NOMO-1 (cell line): ENCODE measurements around the gene NFKBIA.
"Not testable (repeated sequence)": the region's sequence is repeated elsewhere in the genome, so short reads cannot be mapped to it uniquely, and the experiment has no call there.

Experiments used
- DNase-seq, 2 experiments: peaks; one replicate each; lab custom pipeline; 2025; ENCODE audit not compliant: unreplicated experiment in 2 of 2; lab: John Stamatoyannopoulos, UW

Gene NFKBIA

DNA sequence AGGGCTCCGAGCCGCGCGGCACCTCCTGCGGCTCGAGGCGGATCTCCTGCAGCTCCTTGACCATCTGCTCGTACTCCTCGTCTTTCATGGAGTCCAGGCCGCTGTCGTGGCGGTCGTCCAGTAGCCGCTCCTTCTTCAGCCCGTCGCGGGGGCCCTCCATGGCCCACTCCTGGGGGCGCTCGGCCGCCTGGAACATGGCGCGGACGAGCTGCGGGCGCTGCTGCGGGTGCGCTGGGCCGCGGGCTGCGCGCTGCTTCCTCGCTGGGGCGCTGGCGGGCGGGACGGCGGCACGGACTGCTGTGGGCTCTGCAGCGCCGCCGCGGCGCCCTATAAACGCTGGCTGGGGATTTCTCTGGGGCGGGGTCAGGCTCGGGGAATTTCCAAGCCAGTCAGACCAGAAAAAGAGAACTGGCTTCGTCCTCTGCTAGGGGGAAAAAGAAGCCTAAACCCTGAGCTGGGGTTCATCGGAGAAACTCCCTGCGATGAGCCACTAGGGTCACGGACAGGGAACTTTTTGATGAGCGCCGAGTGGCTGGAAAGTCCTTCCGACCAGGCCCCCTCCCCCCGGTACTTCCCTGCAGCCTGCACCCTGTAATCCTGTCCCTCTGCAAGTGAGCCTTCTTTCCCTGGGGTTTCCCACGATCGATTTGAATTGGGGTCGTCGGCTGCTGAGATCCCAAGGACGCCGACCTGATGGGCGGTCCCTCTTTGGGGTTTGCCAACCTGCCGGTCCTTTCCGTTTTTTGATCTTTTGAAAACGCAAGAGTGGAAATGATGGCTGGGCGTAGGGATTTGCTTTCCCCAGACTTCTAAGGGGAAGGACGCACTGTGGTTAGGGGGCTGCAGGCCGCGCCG lies at the start of gene NFKBIA:
NFKBIA (minus strand) TSS at position 301 of the 855 bp plus-strand sequence; CDS start at position 196, 105 bp downstream.
- peak; percentile 93 to 95 for DNase-seq

DNA sequence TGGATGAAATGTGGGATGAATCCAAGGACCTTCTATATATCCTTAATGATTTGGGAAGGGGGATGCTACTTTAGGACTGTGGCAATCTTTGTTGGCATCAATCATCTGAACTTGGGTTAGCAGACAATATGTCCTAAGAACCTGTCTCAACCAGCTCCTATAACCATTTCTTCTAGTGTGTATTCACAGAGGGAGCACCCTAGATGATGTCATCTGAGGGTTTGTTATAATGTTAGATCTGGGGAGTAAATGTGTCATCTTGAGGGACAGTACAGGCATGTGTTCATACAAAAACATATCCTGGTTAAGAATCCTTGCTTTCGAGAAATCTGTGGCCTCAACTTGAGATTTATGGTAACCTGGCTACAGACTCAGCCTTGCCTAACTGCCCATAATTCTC lies 41.9 kb upstream of the NFKBIA start:
- no peak for DNase-seq

GRCh38 chr14:35444104-35444503 lies 39.6 kb upstream of the NFKBIA start:
- DNase-seq = no peak

- DNase-seq = no peak
Observed at GRCh38 chr14:35441160-35441559, 36.6 kb upstream of the NFKBIA start.

- peak in 1 of 2 experiments; percentile 11 for DNase-seq
Observed at GRCh38 chr14:35438910-35439713, 34.6 kb upstream of the NFKBIA start.

- DNase-seq = not testable (repeated sequence)
Observed at GRCh38 chr14:35438492-35438891, 33.9 kb upstream of the NFKBIA start.

GRCh38 chr14:35435177-35435576 lies 30.6 kb upstream of the NFKBIA start:
- no peak for DNase-seq

DNA sequence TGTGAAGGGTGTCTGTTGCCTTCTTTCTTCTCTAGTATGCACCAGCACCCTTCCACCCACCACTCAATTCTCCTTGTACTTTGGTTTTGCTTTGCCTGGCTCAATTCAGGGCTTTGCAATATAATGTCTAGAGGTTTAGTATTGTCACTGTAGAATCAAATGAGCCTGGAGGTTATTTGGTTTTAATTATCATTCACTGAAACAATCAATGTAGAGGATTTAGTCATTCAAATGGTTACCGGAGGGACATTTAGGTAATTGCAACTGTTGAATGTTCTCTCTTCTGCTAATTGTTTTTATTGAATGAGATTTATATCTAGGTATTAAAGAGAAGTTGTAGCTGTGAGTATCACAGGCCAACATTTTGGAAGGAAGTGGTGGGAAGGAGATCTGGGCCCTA lies 29.3 kb upstream of the NFKBIA start:
- DNase-seq = no peak

DNA sequence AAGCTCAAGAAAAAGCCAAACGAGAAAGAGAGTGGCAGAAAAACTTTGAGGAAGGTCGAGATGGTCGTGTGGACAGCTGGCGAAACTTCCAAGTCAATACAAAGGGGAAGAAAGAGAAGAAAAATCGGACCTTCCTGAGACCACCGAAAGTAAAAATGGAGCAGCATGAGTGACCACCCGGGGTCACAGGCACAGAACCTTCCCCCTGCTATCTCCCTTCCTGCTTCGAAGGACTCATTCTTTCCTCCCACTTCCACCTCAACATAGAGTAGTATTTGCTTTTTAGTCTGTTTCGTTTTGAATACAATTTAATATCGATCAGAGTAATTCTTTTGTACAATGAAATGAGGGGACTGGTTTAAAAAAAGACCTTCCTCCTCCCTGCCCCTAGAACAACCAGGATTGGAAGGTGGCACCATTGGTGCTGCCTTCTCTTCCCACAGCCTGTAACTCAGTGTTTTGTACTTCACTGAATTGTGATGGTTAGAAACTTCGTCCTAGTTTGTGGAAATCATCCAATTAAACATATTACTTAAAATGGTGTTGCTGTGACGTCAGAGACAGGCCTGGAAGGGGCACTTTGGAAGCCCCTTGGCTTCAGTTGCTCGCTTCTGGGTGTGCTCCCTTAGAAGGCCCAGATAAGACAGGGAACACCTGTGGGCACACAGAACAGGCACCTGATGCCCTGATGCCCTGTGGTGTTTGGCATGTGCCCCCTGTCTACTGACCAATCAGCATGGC lies 26.1 kb upstream of the NFKBIA start:
- DNase-seq = no peak

DNA sequence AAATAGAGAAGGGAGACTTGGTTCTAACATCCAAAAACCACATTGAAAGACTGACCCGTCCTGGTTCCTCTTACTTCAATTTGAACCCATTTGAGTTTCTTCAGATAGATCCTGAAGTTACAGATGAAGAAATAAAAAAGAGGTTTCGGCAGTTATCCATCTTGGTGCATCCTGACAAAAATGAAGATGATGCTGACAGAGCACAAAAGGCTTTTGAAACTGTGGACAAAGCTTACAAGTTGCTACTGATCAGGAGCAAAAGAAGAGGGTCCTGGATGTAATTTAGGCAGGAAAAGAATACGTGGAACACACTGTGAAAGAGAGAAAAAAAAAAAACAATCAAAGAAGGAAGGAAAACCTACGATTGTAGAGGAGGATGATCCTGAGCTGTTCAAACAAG lies 25.4 kb upstream of the NFKBIA start:
- no peak for DNase-seq

GRCh38 chr14:35425850-35426249 lies 21.3 kb upstream of the NFKBIA start:
- DNase-seq = no peak

GRCh38 chr14:35423621-35424020 lies 19.1 kb upstream of the NFKBIA start:
- DNase-seq = no peak

DNA sequence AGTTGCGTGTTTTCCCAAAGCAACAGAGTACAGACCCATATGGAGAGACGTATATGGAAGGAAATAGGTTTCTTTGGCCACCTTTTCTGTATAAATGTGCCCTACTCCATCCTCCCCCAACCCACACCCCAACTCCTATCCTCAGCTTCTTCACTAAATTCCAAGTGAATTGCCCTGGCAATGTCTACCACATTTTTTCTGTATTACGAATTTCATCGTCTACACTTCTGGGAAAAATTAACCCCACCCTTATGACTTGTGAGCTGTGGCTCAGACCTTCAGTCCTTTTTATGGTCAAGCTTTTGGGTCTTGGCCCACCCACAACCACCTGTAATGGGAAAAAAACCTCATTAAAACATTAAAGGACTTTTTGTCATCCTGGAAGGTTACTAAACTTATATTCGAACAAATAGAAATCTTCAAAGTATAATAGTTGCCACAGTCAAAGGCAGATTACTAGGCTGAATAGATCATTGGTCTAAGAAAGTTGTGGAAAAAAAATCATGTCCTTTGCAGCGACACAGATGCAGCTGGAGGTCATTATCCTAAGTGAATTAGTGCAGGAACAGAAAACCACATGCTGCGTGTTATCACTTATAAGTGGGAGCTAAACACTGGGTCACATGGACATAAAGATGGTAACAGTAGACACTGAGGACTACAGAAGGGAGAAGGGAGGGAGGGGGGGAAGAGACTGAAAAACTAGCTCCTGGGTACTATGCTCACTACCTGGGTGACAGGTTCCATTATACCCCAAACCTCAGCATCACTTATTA lies 15.7 kb upstream of the NFKBIA start:
- DNase-seq = no peak

DNA sequence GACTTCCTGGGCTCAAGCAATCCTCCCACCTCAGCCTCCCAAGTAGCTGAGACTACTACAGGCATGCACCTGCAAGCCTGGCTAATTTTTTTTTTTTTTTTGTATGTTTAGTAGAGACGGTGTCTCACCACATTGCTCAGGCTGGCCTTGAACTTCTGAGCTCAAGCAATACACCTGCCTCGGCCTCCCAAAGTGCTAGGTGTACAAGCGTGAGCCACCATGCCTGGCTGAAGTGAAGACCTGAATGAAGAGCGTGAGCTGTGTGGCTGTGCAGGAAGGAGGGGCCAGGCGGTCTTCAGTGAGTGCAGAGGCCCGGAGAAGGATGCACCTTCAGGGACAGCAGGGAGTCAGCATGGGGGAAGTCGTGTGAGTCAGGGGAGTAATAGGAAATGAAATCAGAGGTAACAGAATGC lies 14.9 kb upstream of the NFKBIA start:
- DNase-seq = no peak

DNA sequence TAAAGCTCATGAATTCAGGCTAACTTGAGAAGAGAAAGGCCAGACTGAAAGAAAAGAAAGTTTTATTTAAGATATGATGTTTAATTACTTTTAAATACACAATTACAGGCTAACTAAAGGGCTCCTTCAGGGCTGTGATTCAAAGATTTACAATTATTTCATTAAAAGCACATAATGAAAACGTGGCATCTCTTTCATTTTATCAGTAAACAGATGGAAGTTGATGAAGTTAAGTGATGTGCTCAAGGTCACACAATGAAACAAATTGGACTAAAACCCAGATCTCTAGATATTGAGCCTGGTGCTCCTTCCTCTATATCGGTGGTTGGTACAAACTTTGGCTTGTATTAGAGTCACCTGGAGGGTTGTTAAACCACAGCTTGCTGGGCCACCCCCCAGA lies 13.5 kb upstream of the NFKBIA start:
- no peak for DNase-seq

DNA sequence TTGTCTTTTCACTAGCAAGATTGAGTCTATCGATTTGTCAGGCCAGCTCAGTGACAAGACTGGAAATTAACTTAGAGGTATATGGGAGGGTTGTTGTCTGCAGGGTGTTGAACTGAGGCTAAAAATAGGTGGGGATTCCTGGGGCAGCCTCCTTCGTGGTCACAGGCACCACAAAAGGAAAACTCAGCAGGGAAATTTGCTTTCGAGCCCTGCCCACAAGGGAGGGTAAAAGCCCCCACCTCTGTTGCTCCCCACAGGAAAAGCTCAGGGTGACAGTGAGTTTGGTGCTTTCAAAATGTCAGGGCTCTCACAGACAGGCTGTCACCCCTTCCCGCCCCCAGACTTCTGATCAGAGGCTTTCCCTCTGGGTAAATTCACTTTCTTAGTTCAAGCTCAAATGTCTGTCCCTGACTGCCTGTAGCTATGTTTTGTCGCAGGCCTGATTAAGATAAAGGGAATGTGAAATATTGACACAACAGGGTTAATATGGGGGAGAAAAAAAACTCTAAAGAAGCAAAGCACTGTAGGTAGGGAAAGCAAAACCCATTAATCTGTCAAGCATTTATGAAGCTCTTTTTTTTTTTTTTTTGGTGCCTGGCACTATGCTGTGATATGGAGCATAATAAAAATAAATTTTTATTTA lies 11.7 kb upstream of the NFKBIA start:
- no peak for DNase-seq

DNA sequence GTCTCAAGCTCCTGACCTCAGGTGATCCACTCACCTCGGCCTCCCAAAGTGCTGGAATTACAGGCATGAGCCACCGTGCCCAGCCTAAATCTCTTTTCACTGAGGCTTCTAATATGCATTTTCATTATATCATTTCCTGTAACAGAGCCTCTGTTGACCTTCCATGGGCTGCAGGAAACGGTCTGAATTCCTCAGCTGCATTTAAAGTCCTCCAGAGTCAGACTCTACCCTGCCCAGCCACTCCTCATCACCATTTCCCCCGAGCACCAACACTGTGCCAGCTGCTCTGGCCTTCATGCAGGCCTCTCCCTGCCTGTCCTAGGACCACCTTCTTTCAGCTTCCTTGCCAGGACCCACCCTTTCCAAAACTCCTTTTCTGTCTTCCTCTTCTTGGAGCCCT lies 9.8 kb upstream of the NFKBIA start:
- DNase-seq = no peak

DNA sequence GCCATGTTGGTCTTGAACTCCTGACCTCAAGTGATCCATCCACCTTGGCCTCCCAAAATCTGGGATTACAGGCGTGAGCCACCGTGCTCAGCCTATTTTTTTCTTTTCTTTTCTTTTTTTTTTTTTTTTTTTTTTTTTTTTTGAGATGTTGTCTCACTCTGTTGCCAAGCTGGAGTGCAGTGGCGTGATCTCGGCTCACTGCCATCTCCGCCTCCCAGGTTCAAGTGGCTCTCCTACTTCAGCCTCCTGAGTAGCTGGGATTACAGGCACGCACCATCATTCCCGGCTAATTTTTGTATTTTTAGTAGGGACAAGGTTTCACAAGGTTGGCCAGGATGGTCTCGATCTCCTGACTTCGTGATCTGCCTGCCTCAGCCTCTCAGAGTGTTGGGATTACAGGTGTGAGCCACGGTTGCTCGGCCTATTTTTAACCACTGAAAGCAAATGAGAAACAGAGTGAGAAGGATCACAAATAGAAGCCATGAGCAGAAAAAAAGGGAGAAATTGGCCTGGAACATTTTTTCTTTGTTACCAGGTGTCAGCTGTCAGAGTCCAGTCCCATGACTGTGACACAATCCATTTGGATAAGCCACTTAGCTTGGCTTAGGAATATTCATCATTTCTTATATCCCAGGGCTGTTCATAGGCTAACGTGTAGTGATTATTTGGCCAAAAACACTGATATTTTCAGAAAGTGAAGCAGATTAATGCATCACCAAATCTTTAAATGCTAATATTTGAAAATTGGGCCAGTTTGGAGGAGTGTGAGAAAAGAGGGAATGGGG lies 7.9 kb upstream of the NFKBIA start:
- no peak for DNase-seq

DNA sequence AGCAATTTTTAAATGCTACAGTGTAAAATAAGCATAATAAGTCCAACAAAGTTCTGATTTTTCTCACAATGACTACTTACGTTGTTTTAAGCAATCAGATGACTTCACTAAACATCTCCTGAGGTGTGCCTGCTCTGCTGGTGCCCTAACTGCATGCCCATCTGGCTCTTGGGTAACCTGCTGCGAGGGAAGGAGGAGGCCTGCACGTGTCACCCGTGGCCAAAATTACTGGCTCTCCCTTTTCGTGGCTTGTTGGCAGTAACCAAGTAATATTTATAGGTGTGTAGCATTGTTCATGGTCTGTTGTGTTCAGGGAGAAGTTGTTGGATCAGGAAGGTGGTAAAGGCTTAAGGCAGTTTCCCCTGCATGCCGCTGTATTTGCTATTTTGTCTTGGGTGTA lies 6.3 kb upstream of the NFKBIA start:
- DNase-seq = no peak
